Subcutaneous abdominal adipose tissue (tissue), 5 donors: Measurements from ENCODE around the gene FAM171A1.
"Not testable (repeated sequence)": the region's sequence is repeated elsewhere in the genome, so short reads cannot be mapped to it uniquely, and the experiment has no call there.

Experiments
- H3K27ac ChIP-seq: one replicate; pipeline ENCODE4 v1.7.0; 2013; ENCODE audit warnings: low read depth, mild to moderate bottlenecking, inconsistent platforms, low read length, moderate library complexity
- H3K27me3 ChIP-seq, 5 donors: one replicate each; pipeline ENCODE4 v1.7.0; 2013; ENCODE audit warnings: low read length in 5 of 5, inconsistent platforms in 1 of 5; ENCODE audit not compliant: control insufficient read depth in 5 of 5, insufficient read depth in 4 of 5
- H3K36me3 ChIP-seq, 5 donors: one replicate each; pipeline ENCODE4 v1.7.0; 2013; ENCODE audit warnings: low read length in 5 of 5; ENCODE audit not compliant: control insufficient read depth in 5 of 5, insufficient read depth in 5 of 5
- H3K4me1 ChIP-seq, 5 donors: one replicate each; pipeline ENCODE4 v1.7.0; 2013; ENCODE audit warnings: low read length in 5 of 5, mild to moderate bottlenecking in 3 of 5, moderate library complexity in 1 of 5; ENCODE audit not compliant: control insufficient read depth in 5 of 5, insufficient read depth in 5 of 5
- H3K4me3 ChIP-seq, 5 donors: one replicate each; pipeline ENCODE4 v1.7.0; 2013; ENCODE audit warnings: low read length in 5 of 5, low read depth in 1 of 5
- H3K9ac ChIP-seq, 5 donors: one replicate each; pipeline ENCODE4 v1.7.0; 2013; ENCODE audit warnings: low read length in 5 of 5, mild to moderate bottlenecking in 4 of 5, moderate library complexity in 3 of 5
- H3K9me3 ChIP-seq, 5 donors: one replicate each; pipeline ENCODE4 v1.7.0; 2013; ENCODE audit warnings: low read length in 5 of 5; ENCODE audit not compliant: control insufficient read depth in 5 of 5
- donor health status: healthy.
- donor health status: healthy.
- donor health status: healthy.
- donor health status: healthy.
- donor health status: healthy.

The FAM171A1 gene

DNA sequence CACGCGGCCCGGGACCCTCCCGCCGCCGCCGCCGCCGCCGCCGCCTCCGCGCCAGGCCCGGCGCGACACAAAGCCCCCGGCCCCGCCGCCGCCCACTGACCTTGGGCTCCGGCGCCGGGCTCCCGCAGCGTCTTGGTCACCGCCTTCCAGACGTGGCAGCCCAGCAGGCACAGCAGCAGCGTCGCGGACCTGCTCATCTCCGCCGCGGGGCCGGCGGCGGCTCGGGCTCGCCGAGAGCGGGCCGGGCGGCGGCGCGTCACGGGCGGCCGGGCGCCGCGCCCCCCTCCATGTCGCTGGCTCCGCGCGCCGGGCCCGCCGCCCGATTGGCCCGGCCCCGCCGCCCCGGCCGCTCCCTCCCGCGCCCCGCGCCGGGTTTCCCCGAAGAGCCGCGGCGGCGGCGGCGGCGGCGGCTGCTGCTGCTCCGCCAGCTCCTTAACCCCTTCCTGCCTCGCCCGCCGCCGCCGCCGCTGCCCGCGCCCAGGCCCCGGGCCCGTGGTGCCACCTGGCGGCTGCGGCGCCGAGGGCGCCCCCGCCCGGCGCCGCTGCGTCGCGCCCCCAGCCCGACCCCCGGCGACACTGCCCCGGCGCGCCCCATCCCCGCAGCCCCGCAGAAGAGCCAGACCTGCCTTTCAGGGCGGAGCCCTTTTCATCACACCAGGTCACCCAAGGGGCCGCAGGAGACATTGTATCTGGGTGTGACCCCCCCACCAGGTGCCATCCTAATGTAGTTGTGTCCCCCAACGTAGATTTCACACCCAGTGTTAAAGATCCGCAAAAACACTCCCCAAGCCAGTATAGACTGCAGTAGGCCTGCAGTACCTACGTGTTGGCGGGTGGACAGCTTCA is at the start of gene FAM171A1:
TSS of gene FAM171A1 (minus strand) at position 434 of the 846 bp plus-strand sequence. CDS start at position 197, 237 bp downstream.
- no peaks in the 10 kb centered on the region for H3K27me3 ChIP-seq

DNA sequence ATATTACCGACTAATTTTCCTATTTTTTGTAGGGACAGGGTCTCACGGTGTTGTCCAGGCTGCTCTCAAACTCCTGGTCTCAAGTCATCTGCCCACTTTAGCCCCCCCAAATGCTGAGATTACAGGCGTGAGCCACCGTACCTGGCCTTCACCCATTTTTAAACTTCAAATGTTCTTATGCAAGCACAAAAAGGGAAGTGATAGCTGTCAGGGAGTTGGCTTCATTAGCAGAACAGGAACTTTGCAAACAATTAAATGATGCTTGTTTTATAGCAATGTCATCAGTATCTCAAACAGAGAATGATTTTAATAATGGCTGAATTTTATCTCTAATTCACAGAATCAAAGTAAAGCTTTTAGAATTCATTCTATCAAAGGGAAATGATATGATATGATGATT is 49.8 kb upstream of the FAM171A1 start:
- H3K4me3 ChIP-seq, result no peak overlapping the region
- no peaks in the 10 kb centered on the region for H3K27me3 ChIP-seq
- H3K27ac ChIP-seq, result no peak overlapping the region
- H3K4me1 ChIP-seq, result no peaks in the 10 kb centered on the region
- no peaks in the 10 kb centered on the region for H3K36me3 ChIP-seq
- H3K9ac ChIP-seq, result no peak overlapping the region
- H3K9me3 ChIP-seq, result peaks cover 0 to 3% (median 0%) of the 10 kb centered on the region in 5 donors

More for the DNA sequence above, at the start of gene FAM171A1:
- peak within 1 kb of the TSS; percentile 48 to 86 (median 74) for H3K9ac ChIP-seq
- no peaks in the 10 kb centered on the region for H3K36me3 ChIP-seq
- H3K4me3 ChIP-seq, result peak within 1 kb of the TSS; percentile 60 to 69 (median 66)
- H3K9me3 ChIP-seq, result no peaks in the 10 kb centered on the region
- H3K27ac ChIP-seq, result no peak within 1 kb of the TSS
- H3K4me1 ChIP-seq, result peaks cover 0 to 15% (median 13%) of the 10 kb centered on the region in 5 donors

DNA sequence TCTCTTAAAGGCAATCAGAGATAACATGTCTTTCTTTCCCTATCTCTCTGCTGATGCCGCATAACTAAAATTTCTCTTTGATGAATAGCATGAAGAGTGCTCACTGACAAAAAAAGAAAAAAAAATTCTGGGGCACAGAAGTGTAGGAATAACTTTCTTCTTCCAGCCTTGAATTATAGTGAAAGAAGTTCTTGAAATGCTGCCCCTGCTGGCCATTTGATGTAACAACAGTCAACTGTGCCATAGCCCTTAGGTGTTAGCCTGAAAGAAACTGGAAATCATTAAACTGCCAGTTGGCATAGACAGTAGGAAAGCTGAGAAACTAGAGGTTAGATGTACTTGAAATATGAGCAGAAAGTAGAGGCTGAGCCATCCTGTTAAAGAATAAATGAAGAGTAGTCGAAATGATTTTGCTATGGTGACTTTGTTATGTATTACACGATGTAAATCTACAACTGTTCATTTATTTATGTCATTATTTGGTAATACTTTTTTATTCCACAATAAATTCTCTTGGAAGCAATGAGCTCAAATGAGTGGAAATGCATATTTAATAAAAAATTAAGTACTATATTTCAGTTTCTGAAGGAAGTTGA is 48.3 kb upstream of the FAM171A1 start:
- H3K27me3 ChIP-seq, result no peaks in the 10 kb centered on the region
- no peak overlapping the region for H3K27ac ChIP-seq
- H3K36me3 ChIP-seq, result no peaks in the 10 kb centered on the region
- no peak overlapping the region for H3K4me3 ChIP-seq
- no peak overlapping the region for H3K9ac ChIP-seq
- H3K9me3 ChIP-seq, result peaks cover 0 to 6% (median 0%) of the 10 kb centered on the region in 5 donors
- H3K4me1 ChIP-seq, result no peaks in the 10 kb centered on the region

DNA sequence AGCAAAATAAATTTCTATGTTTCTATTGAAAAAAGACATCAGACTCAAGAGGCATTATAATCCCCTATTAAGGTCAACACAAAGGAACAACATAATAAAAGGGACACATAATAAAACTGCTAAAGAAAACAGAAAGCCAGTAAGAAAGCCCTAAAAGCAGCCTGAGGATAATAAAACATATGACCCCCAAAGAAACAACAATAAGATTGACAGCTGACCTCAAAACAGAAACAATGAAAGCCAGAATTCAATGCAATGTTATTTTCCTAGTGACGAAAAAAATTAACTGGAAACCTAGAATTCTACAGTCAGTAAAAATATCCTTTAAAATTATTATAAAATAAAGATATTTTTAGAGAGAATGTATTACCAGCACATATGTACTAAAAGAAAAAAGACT is 44.9 kb upstream of the FAM171A1 start:
- peaks cover 0 to 6% (median 0%) of the 10 kb centered on the region in 5 donors for H3K9me3 ChIP-seq
- H3K4me1 ChIP-seq, result no peaks in the 10 kb centered on the region
- H3K36me3 ChIP-seq, result no peaks in the 10 kb centered on the region
- H3K27ac ChIP-seq, result no peak overlapping the region
- H3K9ac ChIP-seq, result no peak overlapping the region
- no peaks in the 10 kb centered on the region for H3K27me3 ChIP-seq
- no peak overlapping the region for H3K4me3 ChIP-seq

DNA sequence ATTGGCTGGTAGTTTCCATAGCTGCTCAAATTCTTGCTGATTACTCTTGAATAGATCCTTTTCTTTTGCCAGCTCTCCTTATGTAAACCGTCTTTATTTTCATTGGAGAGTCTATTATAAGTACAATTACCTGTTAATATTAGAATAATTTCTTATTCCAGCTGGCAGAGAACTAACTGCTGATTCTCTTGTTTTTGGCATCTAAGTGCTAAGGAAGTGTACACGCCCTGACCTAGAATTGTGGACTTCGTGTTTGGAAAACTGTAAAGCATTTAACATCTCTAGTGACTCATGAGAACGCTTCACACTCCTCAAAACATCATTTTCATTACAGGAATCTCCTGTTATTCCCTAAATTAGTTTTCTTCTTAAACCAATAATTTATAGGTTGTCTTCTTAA is 39.9 kb upstream of the FAM171A1 start:
- Histone ChIP-seq H3K4me3 (no peak overlapping the region), H3K9ac (no peak overlapping the region), H3K27ac (no peak overlapping the region), H3K9me3 (peaks cover 0 to 5% (median 0%) of the 10 kb centered on the region in 5 donors), H3K36me3 (no peaks in the 10 kb centered on the region), H3K27me3 (no peaks in the 10 kb centered on the region), H3K4me1 (no peaks in the 10 kb centered on the region)

DNA sequence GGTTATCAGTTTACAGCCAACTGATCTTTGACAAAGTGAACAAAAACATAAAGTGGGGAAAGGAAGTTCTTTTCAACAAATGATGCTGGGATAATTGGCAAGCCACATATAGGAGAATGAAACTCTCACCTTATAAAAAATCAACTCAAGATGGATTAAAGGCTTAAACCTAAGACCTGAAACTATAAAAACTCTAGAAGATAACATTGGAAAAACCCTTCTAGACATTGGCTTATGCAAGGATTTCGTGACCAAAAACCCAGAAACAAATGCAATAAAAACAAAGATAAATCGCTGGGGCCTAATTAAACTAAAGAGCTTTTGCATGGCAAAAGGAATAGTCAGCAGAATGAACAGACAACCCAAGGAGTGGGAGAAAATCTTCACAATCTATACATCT is 38.3 kb upstream of the FAM171A1 start:
- not testable (repeated sequence) for H3K36me3 ChIP-seq, H3K9ac ChIP-seq, H3K4me1 ChIP-seq, H3K4me3 ChIP-seq, H3K27me3 ChIP-seq, H3K27ac ChIP-seq, H3K9me3 ChIP-seq

GRCh38 chr10:15408557-15408956 is 37.5 kb upstream of the FAM171A1 start:
- no peak overlapping the region for H3K9ac ChIP-seq
- H3K27me3 ChIP-seq, result no peaks in the 10 kb centered on the region
- no peaks in the 10 kb centered on the region for H3K36me3 ChIP-seq
- H3K9me3 ChIP-seq, result peaks cover 0 to 6% (median 2%) of the 10 kb centered on the region in 5 donors
- H3K4me1 ChIP-seq, result no peaks in the 10 kb centered on the region
- H3K27ac ChIP-seq, result no peak overlapping the region
- no peak overlapping the region for H3K4me3 ChIP-seq

DNA sequence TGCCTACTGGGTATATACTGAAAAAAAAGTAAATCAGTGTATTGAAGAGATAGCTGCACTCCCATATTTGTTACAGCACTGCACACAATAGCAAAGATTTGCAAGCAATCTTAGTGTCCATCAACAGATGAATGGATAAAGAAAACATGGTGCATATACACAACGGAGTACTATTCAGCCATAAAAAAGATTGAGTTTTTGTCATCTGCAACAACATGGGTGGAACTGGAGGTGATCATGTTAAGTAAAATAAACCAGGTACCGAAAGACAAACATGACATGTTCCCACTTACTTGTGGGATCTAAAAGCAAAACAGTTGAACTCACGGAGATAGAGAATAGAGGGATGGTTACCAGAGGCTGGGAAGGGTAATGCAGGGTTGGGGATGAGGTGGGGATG is 34.2 kb upstream of the FAM171A1 start:
- Histone ChIP-seq H3K36me3 (no peaks in the 10 kb centered on the region), H3K4me3 (no peak overlapping the region)

DNA sequence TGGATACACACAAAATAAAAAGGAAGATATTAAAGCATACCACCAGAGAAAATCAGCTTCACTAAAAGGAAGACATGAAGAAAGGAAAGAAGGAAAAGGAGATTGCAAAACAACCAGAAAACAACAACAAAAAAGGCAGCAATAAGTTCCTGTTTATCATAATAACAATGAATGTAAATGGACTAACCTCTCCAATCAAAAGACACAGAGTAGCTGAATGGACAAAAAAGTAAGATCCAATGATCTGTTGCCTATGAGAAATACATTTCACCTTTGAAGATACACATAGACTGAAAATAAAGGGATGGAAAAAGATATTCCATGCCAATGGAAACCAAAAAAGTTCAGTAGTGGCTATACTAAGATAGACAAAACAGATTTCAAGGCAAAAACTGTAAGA is 30.3 kb upstream of the FAM171A1 start:
- H3K36me3 ChIP-seq, result no peaks in the 10 kb centered on the region
- H3K4me1 ChIP-seq, result no peaks in the 10 kb centered on the region
- H3K4me3 ChIP-seq, result no peak overlapping the region
- H3K27ac ChIP-seq, result no peak overlapping the region
- H3K9me3 ChIP-seq, result peaks cover 0 to 11% (median 4%) of the 10 kb centered on the region in 5 donors
- no peak overlapping the region for H3K9ac ChIP-seq
- no peaks in the 10 kb centered on the region for H3K27me3 ChIP-seq

More for the DNA sequence above, 34.2 kb upstream of the FAM171A1 start:
- no peak overlapping the region for H3K9ac ChIP-seq
- no peaks in the 10 kb centered on the region for H3K27me3 ChIP-seq
- H3K9me3 ChIP-seq, result peaks cover 0 to 11% (median 4%) of the 10 kb centered on the region in 5 donors
- H3K27ac ChIP-seq, result no peak overlapping the region
- no peaks in the 10 kb centered on the region for H3K4me1 ChIP-seq

GRCh38 chr10:15400461-15400860 is 29.4 kb upstream of the FAM171A1 start:
- not testable (repeated sequence) for H3K27me3 ChIP-seq, H3K4me3 ChIP-seq, H3K27ac ChIP-seq, H3K4me1 ChIP-seq, H3K9ac ChIP-seq, H3K36me3 ChIP-seq
- H3K9me3 ChIP-seq, result peaks cover 0 to 11% (median 4%) of the 10 kb centered on the region in 5 donors
